Measurements from ENCODE around the gene HECW1.

- no peak for TF ChIP-seq POLR2AphosphoS5 (IDR thresholded peaks at IDR 0.05; ENCODE audit: low read depth, low read length)
- no peak for TF ChIP-seq CTCF (IDR thresholded peaks at IDR 0.05)
- TF ChIP-seq REST (IDR thresholded peaks at IDR 0.05; ENCODE audit: insufficient read depth in 1 of 2, low read depth in 2 of 2, low read length in 1 of 2) = no peak
Measured at GRCh38 chr7:43078794-43079193, 33.7 kb upstream of the HECW1 start.
